ENCODE measurements around the gene ZFAND4.
A peak's percentile ranks its signal among the peaks of the same experiment; 100 is the strongest.

ZFAND4 gene

DNA sequence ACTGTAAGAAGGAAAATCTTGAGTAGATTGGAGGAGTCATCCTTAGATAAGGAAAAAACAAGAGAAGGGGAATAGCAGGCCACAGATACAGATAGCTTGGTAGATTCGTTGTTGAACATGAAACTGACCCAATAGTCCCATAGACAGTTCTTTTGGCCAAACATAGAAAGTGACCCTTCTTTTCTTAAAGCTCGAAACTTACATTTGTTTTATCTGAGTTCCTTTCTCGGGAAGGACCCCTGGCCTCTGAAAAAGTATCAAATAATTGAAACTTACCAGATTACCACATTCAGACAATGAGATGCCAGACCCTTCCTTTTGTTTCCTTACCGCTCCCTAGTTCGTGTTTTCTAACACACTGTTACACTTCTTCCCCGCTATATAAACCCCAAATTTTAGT is 72.9 kb downstream of the ZFAND4 start:
- no peak for DNase-seq (ENCODE audit: low read depth)
- TF ChIP-seq CTCF (conservative IDR thresholded peaks at IDR 0.05; ENCODE audit: low read depth, low read length), result no peak
- no peak overlapping the region for H3K4me3 ChIP-seq (ENCODE audit: low read depth, low read length)

DNA sequence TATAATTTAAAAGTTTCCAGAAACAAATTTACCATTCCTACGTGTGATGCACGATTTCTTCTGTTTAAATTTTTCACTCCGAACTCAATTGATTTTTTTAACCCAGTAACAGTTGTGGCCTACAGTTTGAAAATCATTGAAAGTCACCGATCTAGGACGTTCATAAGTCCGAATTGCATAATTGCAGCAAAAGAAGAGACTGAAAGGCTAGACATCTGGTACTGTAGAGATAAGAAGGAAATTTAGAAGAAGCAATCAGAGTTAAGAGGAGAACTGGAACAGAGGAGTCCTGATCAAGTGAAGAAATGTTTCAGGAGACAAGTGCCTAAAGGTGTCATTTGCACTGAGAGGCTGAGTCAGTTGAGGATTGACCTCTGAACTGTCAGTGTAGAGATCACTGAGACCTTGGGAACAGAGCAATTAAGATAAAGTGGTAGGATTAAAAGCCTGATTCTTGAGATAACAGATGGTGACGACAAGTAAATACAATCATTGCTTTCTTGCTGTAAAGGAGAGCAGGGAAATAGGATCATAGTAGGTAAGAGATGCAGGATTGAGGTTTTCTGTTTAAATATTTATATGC is 73.5 kb downstream of the ZFAND4 start:
- DNase-seq (ENCODE audit: low read depth), result no peak
- TF ChIP-seq CTCF (conservative IDR thresholded peaks at IDR 0.05; ENCODE audit: low read depth, low read length), result no peak
- H3K4me3 ChIP-seq (ENCODE audit: low read depth, low read length), result no peak overlapping the region

DNA sequence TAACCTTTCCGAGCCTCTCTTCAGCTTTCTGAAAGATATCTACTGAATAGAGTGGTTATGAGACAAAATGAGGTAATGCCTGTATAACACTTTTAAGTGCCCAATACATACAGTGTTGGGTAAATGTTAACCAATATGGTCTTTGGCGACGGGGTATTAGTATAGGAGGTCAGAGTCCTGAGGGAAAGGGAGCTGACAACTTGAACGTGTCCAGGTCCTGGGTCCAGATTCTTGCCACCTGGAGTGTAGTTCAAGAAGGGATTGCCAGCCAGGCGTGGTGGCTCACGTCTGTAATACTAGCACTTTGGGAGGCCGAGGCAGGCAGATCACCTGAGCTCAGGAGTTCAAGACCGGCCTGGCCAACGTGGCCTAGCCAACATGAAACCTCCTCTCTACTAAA is 76.0 kb downstream of the ZFAND4 start:
- no peak for TF ChIP-seq CTCF (conservative IDR thresholded peaks at IDR 0.05; ENCODE audit: low read depth, low read length)
- no peak overlapping the region for H3K4me3 ChIP-seq (ENCODE audit: low read depth, low read length)
- no peak for DNase-seq (ENCODE audit: low read depth)

DNA sequence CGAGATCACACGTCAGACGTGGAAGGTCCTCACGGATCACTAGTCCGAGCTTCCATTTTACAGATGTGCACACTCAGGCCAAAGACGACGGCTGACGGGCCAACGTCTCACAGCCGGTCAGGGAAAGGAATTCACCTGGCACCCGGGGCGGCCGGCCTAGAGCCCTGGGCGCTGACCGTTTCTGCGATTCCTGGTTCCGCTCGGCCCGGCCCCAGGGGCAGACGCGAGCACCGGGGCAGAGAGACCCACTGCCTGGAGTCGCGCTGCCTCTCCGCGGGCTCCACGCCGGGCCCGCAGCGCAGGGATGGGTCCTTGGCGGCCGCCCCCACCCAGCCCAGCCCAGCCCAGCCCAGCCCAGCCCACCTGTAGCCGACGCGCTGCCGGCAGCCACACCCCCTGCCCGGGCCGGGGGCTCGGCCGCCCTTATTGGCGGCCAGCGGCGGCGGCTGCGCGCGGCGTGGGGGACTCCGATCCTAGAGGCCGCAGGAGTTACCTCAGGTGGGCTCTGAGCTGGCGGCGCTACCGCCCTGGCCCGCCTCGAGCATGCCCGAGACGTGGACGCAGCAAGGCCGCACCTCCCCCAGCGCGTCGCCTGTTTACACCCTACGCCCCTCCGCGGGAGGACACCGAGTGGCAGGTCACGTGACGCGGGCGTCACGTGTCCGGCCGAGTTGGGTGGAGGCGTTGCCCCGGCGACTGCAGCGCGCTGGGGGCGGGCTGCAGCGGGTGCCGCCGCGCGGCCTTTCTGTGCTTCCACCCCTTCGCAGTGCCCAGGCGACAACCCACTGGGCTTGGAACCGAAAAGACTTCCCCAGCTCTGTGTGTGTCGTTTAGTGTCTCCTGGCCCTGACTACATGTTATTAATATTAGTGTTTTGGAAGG is 78.1 kb downstream of the ZFAND4 start:
- TF ChIP-seq CTCF (conservative IDR thresholded peaks at IDR 0.05; ENCODE audit: low read depth, low read length), result peak; percentile 7
- peak overlapping the region; percentile 84 for H3K4me3 ChIP-seq (ENCODE audit: low read depth, low read length)
- DNase-seq (ENCODE audit: low read depth), result peak; percentile 93

DNA sequence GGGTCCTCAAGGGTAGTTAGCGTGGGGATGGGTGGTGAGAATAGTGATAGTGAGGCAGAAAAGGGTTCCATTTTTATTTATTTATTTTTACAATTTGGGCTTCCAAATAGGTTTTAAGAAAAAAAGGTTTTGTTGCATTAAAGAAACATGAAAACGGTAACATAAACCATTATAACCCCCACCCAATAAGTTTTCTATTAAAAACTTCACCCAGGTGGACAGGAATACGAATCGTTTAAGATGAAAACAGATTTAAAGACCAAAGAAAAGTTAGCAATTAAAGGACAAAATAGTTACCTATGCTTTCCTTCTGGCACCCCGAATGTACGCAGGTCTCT is 78.7 kb downstream of the ZFAND4 start:
- no peak for DNase-seq (ENCODE audit: low read depth)
- peak overlapping the region; percentile 84 for H3K4me3 ChIP-seq (ENCODE audit: low read depth, low read length)
- no peak for TF ChIP-seq CTCF (conservative IDR thresholded peaks at IDR 0.05; ENCODE audit: low read depth, low read length)

DNA sequence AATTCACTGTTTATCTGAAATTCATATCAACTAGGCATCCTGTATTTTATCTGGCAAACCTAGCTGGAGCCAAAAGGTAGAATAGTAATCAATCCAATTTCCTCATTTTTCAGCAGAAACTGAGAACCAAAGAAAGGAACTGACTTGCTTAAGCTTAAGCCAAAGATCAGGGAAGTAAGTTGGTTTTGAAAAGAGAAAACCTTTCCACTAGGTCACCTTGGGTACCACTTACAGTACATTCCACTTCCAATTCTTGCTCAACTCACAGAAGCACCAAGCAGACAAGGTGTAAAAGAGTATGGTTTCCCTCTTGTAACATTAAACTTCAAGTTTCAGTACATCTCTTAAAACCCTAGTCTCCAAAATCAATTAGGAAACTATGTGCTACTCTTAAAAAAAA is 79.6 kb downstream of the ZFAND4 start:
- no peak overlapping the region for H3K4me3 ChIP-seq (ENCODE audit: low read depth, low read length)
- DNase-seq (ENCODE audit: low read depth), result no peak
- TF ChIP-seq CTCF (conservative IDR thresholded peaks at IDR 0.05; ENCODE audit: low read depth, low read length), result no peak

GRCh38 chr10:45592432-45592831 is 80.1 kb downstream of the ZFAND4 start:
- no peak overlapping the region for H3K4me3 ChIP-seq (ENCODE audit: low read depth, low read length)
- no peak for TF ChIP-seq CTCF (conservative IDR thresholded peaks at IDR 0.05; ENCODE audit: low read depth, low read length)
- no peak for DNase-seq (ENCODE audit: low read depth)

Data from choroid plexus epithelial cell (primary cell).